GM21515 (cell line): ENCODE data around the gene TSHZ2.

Experiments used
- ATAC-seq: cut with Tn5 transposase; IDR thresholded peaks from one replicate; pipeline ENCODE4 v1.9.1; 2021; ENCODE audit not compliant: unreplicated experiment

TSHZ2 gene

GRCh38 chr20:53224851-53225250, 252.7 kb downstream of the TSHZ2 start:
- ATAC-seq = no peak

GRCh38 chr20:53226826-53227225, 254.7 kb downstream of the TSHZ2 start:
- ATAC-seq = no peak

- no peak for ATAC-seq
Measured at GRCh38 chr20:53227523-53227922, 255.4 kb downstream of the TSHZ2 start.

GRCh38 chr20:53231061-53231460, 258.9 kb downstream of the TSHZ2 start:
- ATAC-seq = no peak

GRCh38 chr20:53237461-53237860, 265.3 kb downstream of the TSHZ2 start:
- ATAC-seq = no peak

- ATAC-seq = no peak
Measured at GRCh38 chr20:53238121-53238660, 266.0 kb downstream of the TSHZ2 start.

- no peak for ATAC-seq
Measured at GRCh38 chr20:53243152-53243551, 271.0 kb downstream of the TSHZ2 start.

GRCh38 chr20:53244711-53245110, 272.6 kb downstream of the TSHZ2 start:
- no peak for ATAC-seq

GRCh38 chr20:53245574-53245973, 273.4 kb downstream of the TSHZ2 start:
- ATAC-seq = no peak

GRCh38 chr20:53247468-53248103, 275.4 kb downstream of the TSHZ2 start:
- ATAC-seq = no peak

GRCh38 chr20:53250456-53250855, 278.3 kb downstream of the TSHZ2 start:
- ATAC-seq = no peak

- no peak for ATAC-seq
Measured at GRCh38 chr20:53252002-53252401, 279.8 kb downstream of the TSHZ2 start.

GRCh38 chr20:53253668-53254067, 281.5 kb downstream of the TSHZ2 start:
- no peak for ATAC-seq

GRCh38 chr20:53255102-53255710, 283.0 kb downstream of the TSHZ2 start:
- ATAC-seq = no peak

- ATAC-seq = no peak
Measured at GRCh38 chr20:53258741-53259140, 286.6 kb downstream of the TSHZ2 start.

GRCh38 chr20:53260168-53260567, 288.0 kb downstream of the TSHZ2 start:
- ATAC-seq = no peak

GRCh38 chr20:53260591-53260990, 288.4 kb downstream of the TSHZ2 start:
- no peak for ATAC-seq

- no peak for ATAC-seq
Measured at GRCh38 chr20:53262365-53262764, 290.2 kb downstream of the TSHZ2 start.

- no peak for ATAC-seq
Measured at GRCh38 chr20:53263554-53264438, 291.6 kb downstream of the TSHZ2 start.

GRCh38 chr20:53264604-53265003, 292.4 kb downstream of the TSHZ2 start:
- ATAC-seq = no peak

GRCh38 chr20:53265304-53265875, 293.2 kb downstream of the TSHZ2 start:
- ATAC-seq = no peak
